Testis (tissue), 2 donors: ENCODE measurements around the gene SPRED1.

ENCODE experiments used
- CTCF ChIP-seq, 3 experiments: fragments of 450-650 bp in 2 of 3; fragments of 200-600 bp in 1 of 3; sonication (generic) in 1 of 3; IDR thresholded peaks; one replicate each; pipeline ENCODE4 v1.5.1; 2016 to 2019; ENCODE audit warnings: antibody characterized with exemption in 3 of 3, mild to moderate bottlenecking in 2 of 3, moderate library complexity in 1 of 3
- POLR2A ChIP-seq: fragments of 450-650 bp; IDR thresholded peaks from one replicate; pipeline ENCODE4 v1.6.1; 2017; ENCODE audit warnings: antibody characterized with exemption, mild to moderate bottlenecking, moderate library complexity

- TF ChIP-seq CTCF (IDR thresholded peaks at IDR 0.05) (no peak), POLR2A (no peak)
Measured at GRCh38 chr15:38304481-38304880, 51.8 kb downstream of the SPRED1 start.
